Measurements from ENCODE around the gene E2F3.
A peak's percentile ranks its signal among the peaks of the same experiment; 100 is the strongest.
"Not testable (repeated sequence)": the region's sequence is repeated elsewhere in the genome, so short reads cannot be mapped to it uniquely, and the experiment has no call there.

E2F3 gene

GRCh38 chr6:20472748-20473147 lies 71.1 kb downstream of the E2F3 start:
- DNase-seq = no peak

- no peak for DNase-seq
Measured at GRCh38 chr6:20473518-20473917, 71.8 kb downstream of the E2F3 start.

DNA sequence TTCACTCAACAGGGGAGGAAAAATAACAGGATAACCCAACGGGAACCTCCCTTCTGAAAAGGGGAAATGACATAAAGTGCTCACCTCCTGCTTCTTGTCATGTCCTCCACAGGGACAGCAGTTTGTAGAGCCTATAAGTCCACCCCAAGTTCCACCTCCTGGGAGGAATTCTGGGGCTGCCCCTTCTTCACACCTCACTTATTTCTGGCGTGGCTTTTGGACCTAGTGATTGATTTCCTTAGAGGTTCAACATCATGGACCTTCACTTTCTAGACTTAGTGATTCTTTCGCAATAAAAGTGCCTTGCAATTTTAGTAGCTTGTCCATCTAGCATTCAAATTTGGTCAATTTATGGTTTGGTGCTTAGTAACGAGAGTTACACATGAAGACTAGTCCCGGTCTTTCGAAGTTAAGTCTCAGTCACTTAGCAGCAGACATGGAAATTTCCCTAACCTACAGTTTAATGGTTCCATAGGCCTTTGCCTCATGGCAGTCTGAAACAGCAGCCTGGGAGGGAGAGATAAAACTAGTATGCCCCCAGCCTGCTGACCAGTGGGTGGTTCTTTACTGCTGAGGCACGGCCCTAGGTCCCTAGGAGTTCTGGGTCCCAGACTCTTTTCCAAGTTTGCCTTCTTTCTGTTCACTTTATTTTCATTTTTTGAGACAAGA lies 73.3 kb downstream of the E2F3 start:
- no peak for DNase-seq

- DNase-seq = no peak
Measured at GRCh38 chr6:20476501-20477043, 74.9 kb downstream of the E2F3 start.

- DNase-seq = no peak
Measured at GRCh38 chr6:20477485-20477884, 75.8 kb downstream of the E2F3 start.

GRCh38 chr6:20479060-20479459 lies 77.4 kb downstream of the E2F3 start:
- DNase-seq = no peak

- DNase-seq = no peak
Measured at GRCh38 chr6:20479526-20479925, 77.8 kb downstream of the E2F3 start.

DNA sequence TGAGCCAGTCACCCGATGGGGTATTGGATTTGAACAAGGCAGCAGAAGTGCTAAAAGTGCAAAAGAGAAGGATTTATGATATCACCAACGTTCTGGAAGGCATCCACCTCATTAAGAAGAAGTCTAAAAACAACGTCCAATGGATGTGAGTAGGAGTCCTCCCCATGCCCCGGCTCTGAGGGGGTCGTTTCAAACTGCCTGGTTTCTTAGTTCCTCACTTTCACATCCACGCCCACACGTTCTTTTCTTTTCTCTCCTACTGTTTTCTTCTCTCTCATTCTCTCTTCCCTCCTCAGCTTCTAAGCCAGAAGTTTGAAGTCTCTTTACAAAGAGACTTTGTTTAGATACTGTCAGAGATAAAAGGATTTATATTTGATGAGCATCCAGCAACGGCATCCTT lies 79.6 kb downstream of the E2F3 start:
- DNase-seq = no peak

- DNase-seq = no peak
Measured at GRCh38 chr6:20483887-20484497, 82.3 kb downstream of the E2F3 start.

DNA sequence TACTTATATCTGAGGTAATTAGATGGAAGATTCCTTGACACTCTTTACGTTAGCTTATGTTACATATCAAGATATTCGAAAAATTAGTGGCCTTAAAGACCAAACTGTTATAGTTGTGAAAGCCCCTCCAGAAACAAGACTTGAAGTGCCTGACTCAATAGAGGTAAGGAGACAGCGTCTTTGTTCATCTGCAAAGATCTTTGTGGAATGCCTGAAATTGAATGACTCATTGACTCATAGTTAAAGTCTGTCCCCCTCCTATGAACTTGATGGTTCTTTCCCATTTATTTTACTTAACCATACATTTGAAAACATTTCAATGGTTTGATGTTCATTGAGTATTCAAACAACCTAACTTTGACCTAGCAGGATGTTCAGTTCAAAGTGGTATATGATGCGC lies 85.0 kb downstream of the E2F3 start:
- no peak for DNase-seq

DNA sequence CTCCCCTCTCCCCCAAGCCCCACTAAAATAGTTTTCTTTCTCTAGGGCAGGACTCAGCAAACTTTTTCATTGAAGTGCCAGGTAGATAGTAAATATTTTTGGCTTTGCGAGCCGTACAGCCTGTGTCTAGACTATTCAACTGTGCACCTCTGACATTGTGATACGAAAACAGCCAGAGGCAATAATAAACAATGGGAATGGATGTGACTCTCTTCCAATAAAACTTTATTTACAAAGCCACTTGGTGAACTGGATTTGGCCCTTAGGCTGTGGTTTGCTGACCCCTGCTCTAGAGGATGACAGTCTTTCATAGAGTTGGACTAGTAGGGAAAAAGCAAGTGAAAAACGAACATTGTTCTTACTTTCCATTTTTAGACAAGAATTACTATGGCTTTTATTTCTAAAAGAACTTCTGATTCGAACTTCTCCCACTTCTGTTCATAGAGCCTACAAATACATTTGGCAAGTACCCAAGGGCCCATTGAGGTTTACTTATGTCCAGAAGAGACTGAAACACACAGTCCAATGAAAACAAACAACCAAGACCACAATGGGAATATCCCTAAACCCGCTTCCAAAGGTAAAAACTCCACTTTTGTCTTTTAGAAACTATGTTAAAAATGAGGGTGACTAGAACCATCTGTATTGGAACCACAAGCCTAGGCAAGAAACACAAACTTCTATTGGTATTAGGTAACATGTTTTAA lies 86.1 kb downstream of the E2F3 start:
- no peak for DNase-seq

GRCh38 chr6:20490591-20490990 lies 88.9 kb downstream of the E2F3 start:
- no peak for DNase-seq

DNA sequence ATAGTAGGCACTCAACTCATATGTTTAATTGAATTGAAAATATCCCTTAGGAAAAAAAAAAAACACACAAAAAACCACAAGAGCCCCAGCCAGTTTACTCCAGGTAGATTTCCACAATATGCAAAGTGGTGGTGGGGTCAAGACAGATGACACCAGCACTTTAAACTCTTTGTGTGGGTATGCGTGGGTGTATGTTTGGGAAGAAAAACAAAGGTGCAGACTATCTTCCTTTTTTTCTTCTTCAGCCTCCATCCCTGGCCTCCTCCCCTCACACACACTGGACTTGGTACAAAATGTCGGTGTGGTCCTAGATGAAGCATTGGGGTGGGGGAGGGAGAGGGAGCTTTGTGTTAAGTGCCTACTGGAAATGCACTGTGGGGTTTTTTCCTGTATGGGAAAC lies 90.4 kb downstream of the E2F3 start:
- DNase-seq = no peak

DNA sequence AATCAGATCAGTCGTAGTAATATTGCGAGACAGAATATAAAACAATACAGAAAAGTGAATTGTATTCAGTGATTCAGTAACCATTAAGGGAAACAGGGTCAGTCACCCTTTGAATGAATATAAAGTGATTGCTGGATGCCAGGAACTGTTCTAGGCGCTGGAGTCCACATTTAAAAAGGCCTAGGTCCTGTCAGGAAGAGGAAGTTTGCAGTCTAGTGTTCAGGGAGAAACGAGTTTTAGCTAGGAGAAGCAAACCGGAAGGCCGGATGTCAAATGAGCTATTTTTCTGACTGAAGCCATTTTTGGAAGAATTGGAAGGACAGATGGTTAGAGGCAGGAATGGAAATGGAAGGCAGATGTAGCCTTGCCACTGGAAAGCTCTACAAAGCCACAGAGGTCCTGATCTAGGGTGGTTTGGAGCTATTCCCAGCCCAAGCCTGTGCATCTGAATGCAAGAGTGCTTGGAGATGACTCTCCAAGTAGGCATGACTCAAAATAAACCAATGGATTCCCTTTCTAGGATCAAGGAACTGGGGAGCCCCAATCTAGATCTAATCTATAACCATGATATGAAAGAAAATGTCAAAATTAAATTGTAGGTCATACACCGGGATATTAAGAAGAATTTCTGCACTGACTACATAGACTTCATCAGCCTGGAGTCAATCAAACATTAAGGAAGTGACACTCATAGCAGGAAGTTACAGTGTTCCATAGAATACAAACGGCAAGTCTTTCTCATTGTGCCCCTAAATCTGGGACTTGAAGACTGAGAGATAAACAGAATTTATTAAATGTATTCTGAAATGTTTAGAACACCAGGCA lies 95.7 kb downstream of the E2F3 start:
- DNase-seq = peak; percentile 68

DNA sequence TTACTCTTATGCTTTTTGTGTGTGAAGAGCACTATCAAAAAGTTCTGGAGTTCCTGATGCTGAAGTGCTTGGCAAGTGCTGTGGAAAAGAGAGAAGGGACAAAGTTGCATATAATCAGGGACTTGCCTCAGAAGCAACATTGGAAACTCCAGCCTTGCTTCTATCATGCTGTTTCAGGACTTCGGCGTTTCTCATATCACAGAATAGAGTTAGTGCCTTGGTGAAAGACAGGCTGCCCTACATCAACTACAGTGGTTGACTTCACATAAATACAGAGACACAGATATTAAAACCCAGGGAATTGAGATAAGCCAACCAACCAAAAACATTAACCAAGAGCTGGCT lies 96.3 kb downstream of the E2F3 start:
- DNase-seq = no peak

DNA sequence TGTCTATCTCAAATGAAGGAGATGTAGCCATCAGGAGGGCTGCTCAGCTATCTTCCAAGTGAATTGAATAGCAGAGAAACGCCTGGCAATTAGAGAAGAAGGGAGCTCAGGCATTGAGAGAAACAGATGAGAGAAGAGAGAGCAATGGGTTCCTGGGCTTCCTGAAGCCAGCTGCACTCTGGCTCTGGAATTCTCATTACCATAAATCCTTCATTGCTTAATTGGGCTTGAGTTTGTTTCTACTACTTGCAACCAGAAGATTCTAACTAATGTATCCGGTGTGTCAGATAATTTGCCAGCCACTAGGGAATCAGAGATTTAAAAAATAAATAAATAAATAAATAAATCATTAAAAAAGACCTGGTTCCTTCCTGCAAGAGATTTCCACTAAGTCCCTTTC lies 107.5 kb downstream of the E2F3 start:
- no peak for DNase-seq

- no peak for DNase-seq
Measured at GRCh38 chr6:20511852-20512251, 110.2 kb downstream of the E2F3 start.

DNA sequence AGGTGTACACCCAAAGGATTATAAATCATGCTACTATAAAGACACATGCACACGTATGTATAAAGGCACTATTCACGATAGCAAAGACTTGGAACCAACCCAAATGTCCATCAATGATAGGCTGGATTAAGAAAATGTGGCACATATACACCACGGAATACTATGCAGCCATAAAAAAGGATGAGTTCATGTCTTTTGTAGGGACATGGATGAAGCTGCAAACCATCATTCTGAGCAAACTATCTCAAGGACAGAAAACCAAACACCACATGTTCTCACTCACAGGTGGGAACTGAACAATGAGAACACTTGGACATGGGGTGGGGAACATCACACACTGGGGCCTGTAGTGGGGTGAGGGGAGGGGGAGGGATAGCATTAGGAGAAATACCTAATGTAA lies 123.5 kb downstream of the E2F3 start:
- not testable (repeated sequence) for DNase-seq

- peak; percentile 46 for DNase-seq
Measured at GRCh38 chr6:20529086-20529448, 127.4 kb downstream of the E2F3 start.

DNA sequence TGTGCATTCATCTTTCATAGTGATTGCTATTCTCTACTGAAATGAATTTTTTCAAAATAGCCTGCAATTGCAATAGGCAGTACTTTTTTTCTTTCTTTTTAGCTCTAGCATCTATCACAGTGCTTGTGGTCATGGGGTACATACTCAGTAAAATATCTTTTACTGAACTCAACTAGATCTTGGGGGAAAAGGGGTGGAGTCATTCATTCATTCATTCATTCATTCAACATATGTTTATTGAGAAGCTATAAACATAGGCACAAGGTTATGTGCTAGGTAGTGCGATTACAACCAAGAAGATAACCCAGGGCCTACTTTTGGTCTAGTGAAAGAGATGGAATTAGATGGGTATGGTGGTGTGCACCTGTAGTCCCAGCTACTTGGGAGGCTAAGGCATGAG lies 131.2 kb downstream of the E2F3 start:
- DNase-seq = no peak

GRCh38 chr6:20533746-20534294 lies 132.1 kb downstream of the E2F3 start:
- DNase-seq = no peak

- DNase-seq = peak; percentile 92
Measured at GRCh38 chr6:20534295-20535262, 132.9 kb downstream of the E2F3 start, which contains the start of gene CDKAL1. Gene CDKAL1, plus strand, starts transcription at chr6:20534457. Its CDS starts 11,894 bp downstream, at chr6:20546351.

All from fibroblast of skin of right quadriceps (primary cell).